Kidney capillary endothelial cell (primary cell): Measurements from ENCODE around the gene PCSK7.
"Not testable (repeated sequence)": the region's sequence is repeated elsewhere in the genome, so short reads cannot be mapped to it uniquely, and the experiment has no call there.

ENCODE experiments used
- DNase-seq: peaks from one replicate; pipeline ENCODE4 v3.0.0-alpha.2; 2018; ENCODE audit warnings: low spot score

Gene PCSK7

GRCh38 chr11:117217141-117218084 lies 14.5 kb downstream of the PCSK7 start:
- DNase-seq: peak; percentile 83

- no peak for DNase-seq
Observed at GRCh38 chr11:117214404-117215110, 17.3 kb downstream of the PCSK7 start.

- no peak for DNase-seq
Observed at GRCh38 chr11:117212697-117213355, 19.0 kb downstream of the PCSK7 start.

- no peak for DNase-seq
Observed at GRCh38 chr11:117210620-117211019, 21.3 kb downstream of the PCSK7 start.

- not testable (repeated sequence) for DNase-seq
Observed at GRCh38 chr11:117209351-117210125, 22.3 kb downstream of the PCSK7 start.

- DNase-seq: not testable (repeated sequence)
Observed at GRCh38 chr11:117208710-117209109, 23.2 kb downstream of the PCSK7 start.

- not testable (repeated sequence) for DNase-seq
Observed at GRCh38 chr11:117207481-117207880, 24.4 kb downstream of the PCSK7 start.

GRCh38 chr11:117206859-117207258 lies 25.0 kb downstream of the PCSK7 start:
- not testable (repeated sequence) for DNase-seq

- not testable (repeated sequence) for DNase-seq
Observed at GRCh38 chr11:117206111-117206510, 25.8 kb downstream of the PCSK7 start.

- no peak for DNase-seq
Observed at GRCh38 chr11:117205211-117205818, 26.6 kb downstream of the PCSK7 start.

- DNase-seq: no peak
Observed at GRCh38 chr11:117204283-117205080, 27.4 kb downstream of the PCSK7 start.

- no peak for DNase-seq
Observed at GRCh38 chr11:117203069-117203407, 28.8 kb downstream of the PCSK7 start.

GRCh38 chr11:117202386-117203068 lies 29.3 kb downstream of the PCSK7 start:
- DNase-seq: no peak

GRCh38 chr11:117201658-117202305 lies 30.1 kb downstream of the PCSK7 start:
- no peak for DNase-seq

GRCh38 chr11:117200813-117201657 lies 30.8 kb downstream of the PCSK7 start:
- DNase-seq: no peak

GRCh38 chr11:117199916-117200812 lies 31.7 kb downstream of the PCSK7 start:
- no peak for DNase-seq
